ENCODE results near the gene PCSK5.
"Not testable (repeated sequence)": the region's sequence is repeated elsewhere in the genome, so short reads cannot be mapped to it uniquely, and the experiment has no call there.

The PCSK5 gene

DNA sequence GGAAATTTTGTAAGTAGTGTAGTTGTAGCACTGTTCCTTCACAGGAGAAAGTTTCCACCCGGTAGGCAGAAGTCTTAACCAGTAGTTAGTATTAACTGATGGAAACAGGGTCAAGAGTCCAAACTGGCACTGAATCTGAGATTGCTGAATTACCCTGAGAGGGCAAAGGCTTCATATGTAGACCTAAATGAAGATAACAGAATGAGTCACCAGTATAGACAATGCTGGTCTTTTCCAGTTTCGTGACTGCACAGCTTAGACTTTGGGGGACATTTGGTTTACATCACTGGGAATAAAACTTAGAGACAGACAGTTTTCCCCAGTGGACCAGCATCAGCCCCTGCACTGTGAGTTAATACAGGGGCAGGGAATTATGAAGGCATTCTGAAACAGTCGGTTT lies 60.5 kb downstream of the PCSK5 start:
- Mint-ChIP-seq H3K4me1 (no peaks in the 10 kb centered on the region), H3K9me3 (no peaks in the 10 kb centered on the region), H3K36me3 (peaks cover 4% of the 10 kb centered on the region), H3K4me3 (no peak overlapping the region), H3K27ac (no peak overlapping the region), H3K27me3 (no peaks in the 10 kb centered on the region)
- CTCF ChIA-PET: no interaction called here
- no peak for DNase-seq

DNA sequence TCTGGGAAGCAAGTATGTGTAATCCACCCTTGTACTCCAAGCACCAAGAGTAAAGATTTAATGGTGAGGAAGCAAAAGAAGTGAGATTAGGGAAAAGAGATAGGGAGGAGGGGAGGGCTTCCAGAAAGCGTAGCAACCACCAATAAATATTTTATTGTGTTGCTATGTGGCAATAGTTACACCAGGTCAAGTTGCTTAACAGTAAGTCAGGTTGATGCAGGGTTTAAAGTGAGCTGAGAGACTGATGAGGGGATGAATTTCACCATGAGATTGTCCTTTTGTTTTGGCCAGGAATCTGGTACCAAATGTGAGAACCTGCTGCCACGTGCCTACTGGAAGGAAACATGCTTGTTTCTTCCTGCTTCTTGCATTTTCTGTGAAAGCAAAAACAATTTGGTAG lies 62.7 kb downstream of the PCSK5 start:
- H3K9me3 Mint-ChIP-seq: no peaks in the 10 kb centered on the region
- no peaks in the 10 kb centered on the region for H3K4me1 Mint-ChIP-seq
- CTCF ChIA-PET: no interaction called here
- DNase-seq: no peak
- H3K27me3 Mint-ChIP-seq: no peaks in the 10 kb centered on the region
- H3K27ac Mint-ChIP-seq: no peak overlapping the region
- H3K36me3 Mint-ChIP-seq: peaks cover 4% of the 10 kb centered on the region
- no peak overlapping the region for H3K4me3 Mint-ChIP-seq

DNA sequence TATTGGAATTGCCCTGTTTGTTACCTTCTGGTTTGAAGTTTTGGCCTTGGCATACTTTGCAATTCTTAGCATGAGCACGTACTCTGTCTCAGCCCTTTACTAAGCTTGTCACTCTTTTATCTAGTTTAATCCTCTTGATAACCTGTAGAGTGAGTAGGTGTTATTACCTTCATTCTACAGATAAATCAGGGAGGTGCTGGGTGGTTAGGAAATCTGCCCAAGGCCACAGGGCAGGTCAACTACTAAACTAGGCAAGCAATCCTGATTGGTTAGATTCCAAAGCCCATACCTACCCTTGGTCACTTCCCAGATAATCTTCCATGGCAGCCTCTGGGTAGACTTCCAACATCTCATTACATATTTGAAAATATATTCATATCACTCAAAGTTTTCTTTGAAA lies 65.7 kb downstream of the PCSK5 start:
- Mint-ChIP-seq H3K36me3 (peaks cover 1% of the 10 kb centered on the region), H3K9me3 (no peaks in the 10 kb centered on the region), H3K27ac (no peak overlapping the region), H3K4me3 (no peak overlapping the region), H3K27me3 (no peaks in the 10 kb centered on the region), H3K4me1 (no peaks in the 10 kb centered on the region)
- CTCF ChIA-PET: no interaction called here
- DNase-seq: no peak

DNA sequence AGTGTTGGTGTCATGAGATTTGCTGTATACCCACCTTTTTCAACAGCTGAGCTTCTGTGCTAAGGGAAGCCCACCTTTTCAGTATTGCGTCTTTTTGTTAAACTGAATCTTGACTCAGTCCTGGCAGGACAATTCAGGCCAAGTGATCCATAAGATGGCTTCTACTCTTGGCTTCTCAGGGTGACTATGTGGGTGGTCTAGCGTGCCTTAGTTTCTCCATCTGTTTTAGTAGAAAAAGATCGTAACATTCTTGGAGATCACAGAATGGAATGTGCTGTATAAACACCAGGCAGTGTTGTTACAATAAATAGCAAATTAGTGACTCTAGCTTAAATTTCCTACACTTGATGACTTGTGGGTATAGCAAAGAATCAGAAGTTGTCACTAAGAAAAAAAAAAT lies 66.6 kb downstream of the PCSK5 start:
- CTCF ChIA-PET: no interaction called here

DNA sequence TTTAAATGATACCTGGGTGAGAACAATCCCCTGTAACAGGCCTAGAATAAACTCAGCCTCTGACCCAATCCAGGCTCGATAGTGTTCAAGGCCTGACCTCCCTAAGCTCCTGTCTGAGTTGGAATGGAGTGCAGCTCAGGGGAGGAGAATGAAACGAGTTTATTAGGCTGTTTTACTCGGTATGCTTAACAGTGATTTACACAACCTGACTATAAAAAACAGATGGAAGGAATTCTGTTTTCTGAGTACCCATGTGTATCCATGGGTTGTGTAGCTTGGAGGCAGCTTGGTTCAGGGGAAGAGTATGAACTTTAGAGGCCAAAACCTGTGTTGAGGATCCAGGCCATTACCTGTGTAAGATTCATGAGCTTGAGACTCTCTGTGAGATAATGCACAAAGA lies 67.8 kb downstream of the PCSK5 start:
- Mint-ChIP-seq H3K27ac (no peak overlapping the region), H3K4me1 (peaks cover 15% of the 10 kb centered on the region)
- CTCF ChIA-PET: no interaction called here

More for the DNA sequence above, 66.6 kb downstream of the PCSK5 start:
- no peak for DNase-seq
- H3K4me1 Mint-ChIP-seq: peaks cover 7% of the 10 kb centered on the region
- H3K36me3 Mint-ChIP-seq: peaks cover 1% of the 10 kb centered on the region
- H3K27ac Mint-ChIP-seq: no peak overlapping the region
- H3K9me3 Mint-ChIP-seq: no peaks in the 10 kb centered on the region
- no peaks in the 10 kb centered on the region for H3K27me3 Mint-ChIP-seq
- no peak overlapping the region for H3K4me3 Mint-ChIP-seq

DNA sequence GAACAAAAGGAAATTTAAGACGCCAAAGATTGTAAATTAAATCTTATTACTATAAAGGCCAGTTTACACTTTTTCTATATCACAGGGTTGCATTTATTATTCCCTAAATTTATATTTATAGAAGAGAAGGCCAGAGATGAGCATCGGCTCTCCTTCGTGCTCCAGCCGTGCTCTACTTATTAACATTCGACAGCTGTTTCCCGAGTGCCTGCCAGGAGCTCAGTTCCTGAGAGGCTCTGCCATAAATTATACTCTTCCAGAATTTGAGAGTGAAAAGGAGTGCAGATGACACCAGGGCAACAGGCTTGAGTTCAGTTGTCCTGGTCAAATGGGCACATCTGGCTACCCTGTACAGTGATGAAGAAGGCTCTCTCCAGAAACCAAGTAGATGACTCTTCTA lies 70.1 kb downstream of the PCSK5 start:
- Mint-ChIP-seq H3K36me3 (no peaks in the 10 kb centered on the region), H3K4me1 (peaks cover 15% of the 10 kb centered on the region), H3K27me3 (no peaks in the 10 kb centered on the region), H3K27ac (no peak overlapping the region), H3K4me3 (no peak overlapping the region), H3K9me3 (no peaks in the 10 kb centered on the region)
- DNase-seq: no peak
- CTCF ChIA-PET: no interaction called here

More for the DNA sequence above, 67.8 kb downstream of the PCSK5 start:
- H3K9me3 Mint-ChIP-seq: no peaks in the 10 kb centered on the region
- H3K27me3 Mint-ChIP-seq: no peaks in the 10 kb centered on the region
- no peaks in the 10 kb centered on the region for H3K36me3 Mint-ChIP-seq
- no peak for DNase-seq
- H3K4me3 Mint-ChIP-seq: no peak overlapping the region

DNA sequence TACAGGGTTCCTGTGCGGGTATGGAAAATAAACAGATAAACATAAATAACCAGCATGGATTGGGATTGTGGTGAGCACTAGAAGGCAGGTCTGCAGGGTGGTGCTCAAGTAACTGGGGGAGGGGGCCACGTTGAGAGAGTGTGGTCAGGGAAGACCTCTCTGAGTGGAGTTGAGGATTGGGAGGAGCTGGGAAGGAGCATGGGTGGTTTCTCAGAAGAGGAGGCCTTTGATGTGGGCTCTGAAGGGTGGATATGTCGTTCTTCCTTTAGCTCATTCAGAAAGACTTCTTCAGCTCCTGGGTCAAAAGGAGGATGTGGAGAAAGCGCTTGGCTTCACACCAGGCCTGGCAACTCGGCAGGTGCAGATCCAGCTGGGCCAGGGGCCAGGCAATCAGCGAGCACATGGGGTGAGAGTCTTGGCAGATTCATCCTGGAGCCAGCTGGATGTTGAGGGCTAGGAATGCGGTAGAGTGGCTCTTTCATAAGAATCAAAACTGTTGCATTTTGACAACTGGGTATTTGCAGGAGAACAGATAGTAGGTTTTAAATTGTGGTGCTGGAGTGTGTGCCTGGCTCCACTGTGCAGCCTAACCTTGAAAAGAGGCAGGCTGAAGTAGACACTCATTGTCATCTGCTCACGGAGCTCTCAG lies 71.7 kb downstream of the PCSK5 start:
- no peak for DNase-seq

DNA sequence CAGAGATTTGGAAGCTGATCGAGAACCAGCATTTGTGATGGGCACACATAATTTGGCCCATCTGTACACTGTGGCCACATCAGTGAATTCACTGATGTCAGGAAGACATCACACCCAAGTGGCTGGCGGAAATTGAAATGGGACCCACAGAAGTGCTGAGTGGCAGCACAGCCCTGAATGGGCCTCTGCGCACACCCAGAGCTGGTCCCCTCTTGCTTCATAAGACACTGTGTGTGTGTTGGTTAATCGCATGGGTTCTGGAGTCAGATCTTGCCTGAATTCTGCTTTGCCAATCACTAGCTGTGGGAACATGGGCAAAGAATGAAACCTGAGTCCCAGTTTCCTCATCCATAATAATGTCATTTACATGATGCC lies 72.2 kb downstream of the PCSK5 start:
- no peak overlapping the region for H3K4me3 Mint-ChIP-seq
- H3K27me3 Mint-ChIP-seq: no peaks in the 10 kb centered on the region
- CTCF ChIA-PET: no interaction called here
- DNase-seq: no peak
- H3K9me3 Mint-ChIP-seq: no peaks in the 10 kb centered on the region
- no peaks in the 10 kb centered on the region for H3K36me3 Mint-ChIP-seq
- no peak overlapping the region for H3K27ac Mint-ChIP-seq
- H3K4me1 Mint-ChIP-seq: peaks cover 15% of the 10 kb centered on the region

More for the DNA sequence above, 71.7 kb downstream of the PCSK5 start:
- CTCF ChIA-PET: no interaction called here
- H3K27ac Mint-ChIP-seq: no peak overlapping the region
- H3K4me3 Mint-ChIP-seq: no peak overlapping the region
- no peaks in the 10 kb centered on the region for H3K36me3 Mint-ChIP-seq
- no peaks in the 10 kb centered on the region for H3K9me3 Mint-ChIP-seq
- H3K27me3 Mint-ChIP-seq: no peaks in the 10 kb centered on the region
- peaks cover 15% of the 10 kb centered on the region for H3K4me1 Mint-ChIP-seq

DNA sequence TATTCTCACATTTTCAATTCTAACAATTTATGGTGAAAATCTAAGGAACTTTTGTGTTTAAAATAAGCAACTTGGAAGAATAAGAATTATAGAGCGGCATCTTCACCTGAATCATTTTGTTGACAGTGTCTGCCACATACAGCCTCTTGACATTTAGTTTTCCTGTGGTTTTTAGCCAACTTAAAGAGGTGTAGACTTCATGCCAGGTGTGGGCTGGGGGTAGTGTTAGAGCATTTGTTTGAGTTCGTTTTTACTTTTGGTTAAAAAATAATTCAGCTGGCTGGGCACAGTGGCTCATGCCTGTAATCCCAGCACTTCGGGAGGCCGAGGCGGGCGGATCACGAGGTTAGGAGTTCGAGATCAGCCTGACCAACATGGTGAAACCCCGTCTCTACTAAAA lies 72.8 kb downstream of the PCSK5 start:
- H3K4me3 Mint-ChIP-seq, H3K36me3 Mint-ChIP-seq, H3K27me3 Mint-ChIP-seq, H3K9me3 Mint-ChIP-seq, DNase-seq, H3K27ac Mint-ChIP-seq: not testable (repeated sequence)
- CTCF ChIA-PET: interaction anchor here (1.5 kb wide), 1 partner anchor 16 kb away, joined by 4 read pairs; no protein-coding TSS in a partner anchor
- H3K4me1 Mint-ChIP-seq: peaks cover 15% of the 10 kb centered on the region

DNA sequence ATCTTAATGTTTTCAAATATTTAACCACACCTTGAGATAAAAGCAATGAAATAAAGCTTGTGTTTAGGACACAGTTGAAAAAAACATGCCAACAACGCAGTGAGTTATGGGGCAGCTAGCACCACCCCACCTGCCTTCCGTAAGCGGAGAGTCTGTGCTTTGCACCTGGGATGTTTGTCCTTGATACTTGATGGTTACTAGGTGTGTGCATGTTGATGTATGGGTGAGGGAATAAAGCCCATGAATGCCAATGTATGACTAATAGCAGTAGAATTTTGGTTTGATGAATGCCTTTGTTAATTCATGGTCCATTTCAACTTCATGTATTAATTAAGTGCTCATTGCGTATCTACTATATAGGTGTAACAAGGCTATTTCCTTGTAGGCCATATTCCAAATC lies 74.0 kb downstream of the PCSK5 start:
- CTCF ChIA-PET: interaction anchor here (1.5 kb wide), 1 partner anchor 15 kb away, joined by 4 read pairs; no protein-coding TSS in a partner anchor
- Mint-ChIP-seq H3K4me1 (peaks cover 15% of the 10 kb centered on the region), H3K36me3 (no peaks in the 10 kb centered on the region)

DNA sequence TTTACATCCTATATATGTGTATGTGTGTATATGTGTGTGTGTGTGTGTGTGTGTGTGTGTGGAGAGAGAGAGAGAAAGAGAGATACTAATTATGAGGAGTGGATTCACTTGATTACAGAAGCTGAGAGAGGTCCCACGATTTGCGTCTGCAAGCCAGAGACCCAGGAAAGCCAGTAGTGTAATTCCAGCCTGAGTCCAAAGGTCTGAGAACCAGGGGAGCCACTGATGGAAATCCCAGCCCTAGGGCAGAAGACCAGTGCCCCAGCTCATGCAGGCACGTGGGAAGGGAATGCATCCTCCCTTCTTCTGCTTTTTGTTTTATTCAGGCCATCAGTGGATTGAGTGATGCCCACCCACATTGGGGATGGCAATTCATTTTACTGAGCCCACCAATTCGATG lies 74.8 kb downstream of the PCSK5 start:
- Mint-ChIP-seq H3K27me3 (no peaks in the 10 kb centered on the region), H3K4me3 (no peak overlapping the region), H3K27ac (no peak overlapping the region), H3K4me1 (peaks cover 15% of the 10 kb centered on the region), H3K36me3 (no peaks in the 10 kb centered on the region), H3K9me3 (no peaks in the 10 kb centered on the region)
- CTCF ChIA-PET: no interaction called here
- DNase-seq: no peak

More for the DNA sequence above, 74.0 kb downstream of the PCSK5 start:
- Mint-ChIP-seq H3K4me3 (no peak overlapping the region), H3K9me3 (no peaks in the 10 kb centered on the region), H3K27ac (no peak overlapping the region), H3K27me3 (no peaks in the 10 kb centered on the region)
- DNase-seq: no peak

DNA sequence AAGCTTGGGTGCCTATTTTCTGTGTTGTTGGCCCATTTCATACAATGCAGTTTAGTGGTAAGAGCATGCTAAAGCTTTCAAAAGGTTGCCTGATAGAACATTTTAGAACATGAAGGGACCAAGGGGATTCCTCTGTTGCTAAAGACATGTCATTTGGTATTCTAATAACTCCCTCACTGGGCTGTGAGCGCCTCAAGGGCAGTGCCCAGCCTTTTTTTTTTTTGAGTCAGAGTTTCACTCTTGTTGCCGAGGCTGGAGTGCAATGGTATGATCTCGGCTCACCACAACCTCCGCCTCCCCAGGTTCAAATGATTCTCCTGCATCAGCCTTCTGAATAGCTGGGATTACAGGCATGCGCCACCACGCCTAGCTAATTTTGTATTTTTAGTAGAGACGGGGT lies 77.1 kb downstream of the PCSK5 start:
- Mint-ChIP-seq H3K36me3 (peaks cover 3% of the 10 kb centered on the region), H3K4me1 (peaks cover 3% of the 10 kb centered on the region), H3K9me3 (peaks cover 4% of the 10 kb centered on the region), H3K27ac (no peak overlapping the region), H3K27me3 (no peaks in the 10 kb centered on the region), H3K4me3 (no peak overlapping the region)
- CTCF ChIA-PET: no interaction called here
- DNase-seq: no peak

DNA sequence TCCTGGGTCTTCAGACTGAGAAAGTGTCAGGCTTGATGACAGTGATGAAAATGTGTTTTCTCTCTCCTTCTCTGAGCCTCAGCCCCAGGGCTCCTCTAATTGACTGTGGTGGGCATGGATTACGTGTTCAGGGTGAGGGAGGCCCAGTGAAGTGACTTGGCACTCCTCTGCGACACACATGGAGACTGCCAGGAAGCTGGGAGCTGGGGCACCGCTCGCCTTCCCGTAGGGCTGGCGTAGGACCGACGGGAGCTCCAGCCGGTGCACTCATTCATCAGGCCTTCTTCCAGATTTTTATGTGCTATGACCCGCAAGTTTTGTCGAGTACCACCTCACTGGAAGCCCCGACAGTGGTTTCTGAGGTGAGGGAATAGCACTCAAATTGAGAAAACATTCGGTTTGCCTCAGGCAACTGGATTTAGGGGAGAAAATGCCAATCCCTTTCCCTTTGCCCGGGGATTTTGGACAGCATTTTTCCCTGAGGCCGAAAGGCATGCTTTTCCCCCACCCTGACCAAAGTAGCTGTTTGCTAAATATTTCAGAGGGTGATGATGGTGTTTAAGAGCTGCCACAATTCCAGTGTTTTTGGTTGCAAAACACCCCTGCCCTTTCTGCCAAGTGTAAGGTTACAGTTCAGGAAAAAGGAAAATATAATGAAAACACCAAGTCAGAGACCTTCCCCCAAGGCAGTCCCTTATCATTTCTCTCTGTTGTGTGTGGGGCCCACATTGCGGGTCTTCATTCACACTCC lies 83.7 kb downstream of the PCSK5 start:
- DNase-seq: no peak
- Mint-ChIP-seq H3K9me3 (peaks cover 4% of the 10 kb centered on the region), H3K4me3 (no peak overlapping the region), H3K27me3 (no peaks in the 10 kb centered on the region), H3K27ac (no peak overlapping the region), H3K36me3 (peaks cover 3% of the 10 kb centered on the region), H3K4me1 (peaks cover 9% of the 10 kb centered on the region)
- CTCF ChIA-PET: no interaction called here

DNA sequence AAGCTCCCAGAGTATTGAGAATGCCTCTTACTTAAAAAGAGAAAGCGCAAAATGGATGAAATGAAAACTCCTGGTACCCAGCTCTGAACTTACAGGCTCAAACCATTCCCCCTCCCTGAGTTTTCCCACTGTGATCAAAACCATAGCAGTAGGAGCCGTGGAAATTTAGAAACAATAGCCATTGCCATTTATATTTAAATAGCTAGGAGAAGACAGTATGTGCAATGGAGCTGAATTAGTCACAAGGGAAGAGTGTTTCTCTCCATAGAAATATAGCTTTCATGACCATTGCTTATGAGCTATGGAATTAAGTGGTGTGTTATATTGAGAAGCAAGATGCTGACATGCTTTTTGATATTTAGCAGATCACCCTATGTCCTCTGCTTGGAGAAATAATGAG lies 84.6 kb downstream of the PCSK5 start:
- CTCF ChIA-PET: no interaction called here
- peaks cover 9% of the 10 kb centered on the region for H3K4me1 Mint-ChIP-seq
- no peaks in the 10 kb centered on the region for H3K27me3 Mint-ChIP-seq
- no peak for DNase-seq
- H3K4me3 Mint-ChIP-seq: no peak overlapping the region
- peaks cover 4% of the 10 kb centered on the region for H3K9me3 Mint-ChIP-seq
- peaks cover 3% of the 10 kb centered on the region for H3K36me3 Mint-ChIP-seq
- no peak overlapping the region for H3K27ac Mint-ChIP-seq

DNA sequence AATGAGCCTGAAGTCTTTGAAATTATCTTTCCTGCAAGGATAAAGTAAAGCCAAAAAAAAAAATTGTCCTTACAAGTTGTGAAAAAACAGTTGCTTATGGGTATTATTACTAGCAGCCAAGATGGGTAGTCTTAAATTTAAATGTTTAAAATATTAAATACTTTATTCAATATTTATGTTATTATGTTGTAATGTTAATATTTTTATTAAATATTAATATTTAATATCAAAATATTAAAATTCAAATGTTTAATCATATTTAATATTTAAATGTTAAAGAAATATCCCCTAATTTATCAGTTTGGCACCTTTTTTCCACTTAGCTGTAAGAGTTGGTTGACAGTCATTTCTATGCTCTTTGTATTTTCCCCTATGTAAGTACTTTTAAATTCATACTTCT lies 86.1 kb downstream of the PCSK5 start:
- Mint-ChIP-seq H3K36me3 (no peaks in the 10 kb centered on the region), H3K27me3 (no peaks in the 10 kb centered on the region), H3K27ac (no peak overlapping the region), H3K9me3 (no peaks in the 10 kb centered on the region), H3K4me3 (no peak overlapping the region), H3K4me1 (peaks cover 9% of the 10 kb centered on the region)
- CTCF ChIA-PET: no interaction called here
- DNase-seq: no peak
